Suprapubic skin (tissue), 4 donors: ENCODE results near the gene TSPAN32. TPM values are rescaled to one million over a fixed set of nuclear protein-coding genes. Genes with fewer than 3 reads are reported as not detected.
"Not testable (repeated sequence)": the region's sequence is repeated elsewhere in the genome, so short reads cannot be mapped to it uniquely, and the experiment has no call there.

Source experiments
- DNase-seq, 2 donors: peaks; one replicate each; pipeline ENCODE4 v3.0.0-alpha.2; 2019; ENCODE audit warnings: low spot score in 2 of 2
- H3K27ac ChIP-seq: fragments of 200-600 bp; sonication (generic); one replicate; pipeline ENCODE4 v1.5.1; 2019
- H3K27me3 ChIP-seq: fragments of 200-600 bp; sonication (generic); one replicate; pipeline ENCODE4 v1.5.1; 2019
- H3K36me3 ChIP-seq: fragments of 200-600 bp; sonication (generic); one replicate; pipeline ENCODE4 v1.5.1; 2019
- H3K4me1 ChIP-seq: fragments of 200-600 bp; sonication (generic); one replicate; pipeline ENCODE4 v1.5.1; 2019
- H3K4me3 ChIP-seq: fragments of 200-600 bp; sonication (generic); one replicate; pipeline ENCODE4 v1.5.1; 2019; ENCODE audit warnings: mild to moderate bottlenecking
- H3K9me3 ChIP-seq: fragments of 200-600 bp; sonication (generic); one replicate; pipeline ENCODE4 v1.5.1; 2019
- CTCF ChIP-seq, 2 donors: fragments of 200-600 bp in 1 of 2; fragments of 450-650 bp in 1 of 2; sonication (generic) in 1 of 2; IDR thresholded peaks; one replicate each; pipeline ENCODE4 v1.5.1; 2016 to 2019; ENCODE audit warnings: antibody characterized with exemption in 2 of 2, mild to moderate bottlenecking in 1 of 2, moderate library complexity in 1 of 2
- EP300 ChIP-seq: sonication (generic); formaldehyde crosslinking; IDR thresholded peaks from one replicate; pipeline ENCODE4 v1.6.1; 2017; ENCODE audit warnings: antibody characterized with exemption
- POLR2A ChIP-seq, 2 donors: fragments of 450-650 bp; IDR thresholded peaks; one replicate each; pipeline ENCODE4 v1.6.1; 2017; ENCODE audit warnings: antibody characterized with exemption in 2 of 2, mild to moderate bottlenecking in 2 of 2, moderate library complexity in 2 of 2
- POLR2AphosphoS5 ChIP-seq, 3 donors: sonication (generic); formaldehyde crosslinking; IDR thresholded peaks; one replicate each; pipeline ENCODE4 v1.6.1; 2017; ENCODE audit warnings: antibody characterized with exemption in 3 of 3
- WGBS: methylation state at CpG from one replicate; pipeline ENCODE4 v1.1.5; 2018; 5-methylcytosine and 5-hydroxymethylcytosine counted together
- total RNA-seq, 4 donors: library from RNA; depleted of rRNA; stranded (reverse); fragments of >200 nt; gene quantifications; one replicate each; pipeline ENCODE4 v1.1.0, GENCODE V29; 2016

The TSPAN32 gene
- total RNA-seq, 4 donors from 2014 or later, result 0.26 to 4.3 TPM; not detected in 2

DNA sequence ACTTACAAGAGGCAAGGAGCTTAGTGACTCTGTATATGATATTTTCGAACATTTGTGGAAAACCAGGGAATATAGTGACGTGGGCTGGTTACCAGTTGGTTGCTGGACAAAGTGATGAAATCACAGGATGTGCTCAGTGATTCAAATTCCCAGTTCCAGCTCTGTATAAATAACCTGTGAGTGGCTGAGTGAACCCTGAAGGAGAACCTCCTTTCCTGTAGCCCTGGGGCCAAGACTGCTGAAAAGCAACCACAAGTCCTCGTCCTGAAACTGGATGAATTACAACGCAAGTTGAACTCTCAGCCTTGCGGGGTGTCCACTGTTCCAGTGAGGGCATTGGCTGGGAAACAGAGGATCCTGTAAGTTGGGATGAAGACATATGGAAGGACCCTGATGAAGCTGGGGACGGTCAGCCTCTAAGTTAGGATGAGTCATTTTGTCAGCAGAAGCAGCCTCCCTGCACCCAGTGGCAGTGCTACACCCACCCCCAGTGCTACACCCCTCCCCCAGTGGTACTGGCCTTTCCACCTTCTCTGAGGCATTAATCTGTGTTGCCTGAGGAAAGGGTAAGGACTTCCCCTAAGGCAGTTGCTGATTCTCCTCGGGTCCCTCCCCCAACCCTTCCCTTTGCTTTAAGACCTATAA, 53.3 kb downstream of the TSPAN32 start:
- peaks cover 5% of the 10 kb centered on the region for H3K9me3 ChIP-seq
- no peaks in the 10 kb centered on the region for H3K36me3 ChIP-seq
- H3K4me1 ChIP-seq, result no peaks in the 10 kb centered on the region
- TF ChIP-seq POLR2AphosphoS5 (IDR thresholded peaks at IDR 0.05), result no peak
- TF ChIP-seq POLR2A (IDR thresholded peaks at IDR 0.05), result no peak
- no peak for TF ChIP-seq CTCF (IDR thresholded peaks at IDR 0.05)
- no peak for TF ChIP-seq EP300
- no peak overlapping the region for H3K27ac ChIP-seq
- peak in 1 of 2 donors; percentile 48 for DNase-seq
- 80% methylated on average over 7 of the region's 7 CpGs for WGBS
- H3K27me3 ChIP-seq, result no peaks in the 10 kb centered on the region
- no peak overlapping the region for H3K4me3 ChIP-seq

- WGBS, result 80% methylated on average over 5 of the region's 8 CpGs
- no peak for DNase-seq
- Histone ChIP-seq H3K27ac (no peak overlapping the region), H3K4me3 (no peak overlapping the region), H3K4me1 (no peaks in the 10 kb centered on the region), H3K27me3 (no peaks in the 10 kb centered on the region), H3K36me3 (no peaks in the 10 kb centered on the region), H3K9me3 (no peaks in the 10 kb centered on the region)
- TF ChIP-seq EP300, result no peak
- TF ChIP-seq POLR2A (IDR thresholded peaks at IDR 0.05), result no peak
- TF ChIP-seq CTCF (IDR thresholded peaks at IDR 0.05), result no peak
- no peak for TF ChIP-seq POLR2AphosphoS5 (IDR thresholded peaks at IDR 0.05)
These were observed 55.4 kb downstream of the TSPAN32 start for GRCh38 chr11:2357246-2357645.

- DNase-seq, H3K4me3 ChIP-seq, H3K36me3 ChIP-seq, H3K4me1 ChIP-seq, H3K9me3 ChIP-seq, H3K27me3 ChIP-seq, H3K27ac ChIP-seq: not testable (repeated sequence)
- 92% methylated on average over 13 of the region's 13 CpGs for WGBS
These were observed 55.8 kb downstream of the TSPAN32 start for GRCh38 chr11:2357651-2358050.

DNA sequence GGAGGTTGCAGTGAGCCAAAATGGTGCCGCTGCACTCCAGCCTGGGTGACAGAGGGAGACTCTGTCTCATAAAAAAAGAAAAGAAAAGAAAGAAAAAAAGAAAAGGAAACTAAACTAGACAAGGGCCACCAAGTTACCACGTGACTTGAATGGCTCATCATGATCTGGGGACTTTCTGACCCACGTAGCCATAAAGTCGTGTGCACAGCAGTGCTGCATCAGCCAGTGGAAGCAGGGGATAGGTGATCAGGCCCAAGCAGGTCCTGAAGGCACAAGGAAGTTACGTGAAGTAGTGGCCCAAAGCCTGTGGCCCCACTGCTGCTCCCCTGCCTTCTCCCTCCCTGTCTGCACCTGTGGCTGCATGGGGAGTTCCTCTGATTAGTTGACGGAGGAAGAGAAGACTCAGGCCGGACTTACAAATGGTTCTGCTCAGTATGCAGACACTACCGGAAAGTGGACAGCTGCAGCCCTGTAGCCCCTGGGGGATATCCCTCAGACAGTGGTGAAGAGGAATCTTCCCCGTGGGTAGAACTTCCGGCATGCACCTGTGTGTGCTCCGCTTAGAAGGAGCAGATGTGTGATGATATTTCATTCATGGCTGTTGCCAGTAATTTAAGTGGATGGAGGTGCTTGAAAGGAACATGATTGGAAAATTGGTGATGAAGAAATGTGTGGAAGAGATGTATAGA, 57.1 kb downstream of the TSPAN32 start:
- no peaks in the 10 kb centered on the region for H3K27me3 ChIP-seq
- no peaks in the 10 kb centered on the region for H3K4me1 ChIP-seq
- no peak for DNase-seq
- no peak overlapping the region for H3K27ac ChIP-seq
- no peaks in the 10 kb centered on the region for H3K9me3 ChIP-seq
- no peak overlapping the region for H3K4me3 ChIP-seq
- TF ChIP-seq POLR2AphosphoS5 (IDR thresholded peaks at IDR 0.05), result no peak
- TF ChIP-seq EP300, result no peak
- TF ChIP-seq CTCF (IDR thresholded peaks at IDR 0.05), result no peak
- no peak for TF ChIP-seq POLR2A (IDR thresholded peaks at IDR 0.05)
- H3K36me3 ChIP-seq, result no peaks in the 10 kb centered on the region
- WGBS, result 95% methylated on average over 11 of the region's 11 CpGs

DNA sequence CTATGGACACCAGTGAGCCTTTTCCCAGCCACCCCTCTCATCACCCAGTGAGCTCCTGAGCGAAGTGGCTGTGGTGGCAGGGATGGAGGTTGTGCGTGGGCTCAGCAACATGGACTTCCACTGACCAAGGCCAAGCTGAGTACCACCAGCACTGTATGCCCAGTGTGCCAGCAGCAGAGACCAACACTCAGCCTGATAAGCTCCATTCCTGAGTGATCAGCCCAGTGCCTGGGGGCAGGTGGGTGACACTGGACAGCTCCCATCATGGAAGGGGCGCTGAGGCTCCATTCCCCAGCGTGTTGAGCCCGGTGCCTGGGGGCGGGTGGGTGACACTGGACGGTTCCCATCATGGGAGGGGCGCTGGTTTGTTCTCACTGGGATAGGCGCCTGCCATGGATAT, 57.7 kb downstream of the TSPAN32 start:
- no peak overlapping the region for H3K27ac ChIP-seq
- DNase-seq, result no peak
- no peaks in the 10 kb centered on the region for H3K4me1 ChIP-seq
- no peak overlapping the region for H3K4me3 ChIP-seq
- no peak for TF ChIP-seq CTCF (IDR thresholded peaks at IDR 0.05)
- TF ChIP-seq POLR2AphosphoS5 (IDR thresholded peaks at IDR 0.05), result no peak
- no peak for TF ChIP-seq POLR2A (IDR thresholded peaks at IDR 0.05)
- TF ChIP-seq EP300, result no peak
- no peaks in the 10 kb centered on the region for H3K9me3 ChIP-seq
- no peaks in the 10 kb centered on the region for H3K27me3 ChIP-seq
- H3K36me3 ChIP-seq, result no peaks in the 10 kb centered on the region
- 100% methylated on average over 3 of the region's 9 CpGs for WGBS
